NCI-H748 treated with DMSO at 0.1 percent for 48 hours (cell line): ENCODE measurements around the gene FAM216B.
A peak's percentile ranks its signal among the peaks of the same experiment; 100 is the strongest.
"Not testable (repeated sequence)": the region's sequence is repeated elsewhere in the genome, so short reads cannot be mapped to it uniquely, and the experiment has no call there.

Source experiments
- DNase-seq: peaks from one replicate; lab custom pipeline; 2025; lab: John Stamatoyannopoulos, UW

The FAM216B gene

DNA sequence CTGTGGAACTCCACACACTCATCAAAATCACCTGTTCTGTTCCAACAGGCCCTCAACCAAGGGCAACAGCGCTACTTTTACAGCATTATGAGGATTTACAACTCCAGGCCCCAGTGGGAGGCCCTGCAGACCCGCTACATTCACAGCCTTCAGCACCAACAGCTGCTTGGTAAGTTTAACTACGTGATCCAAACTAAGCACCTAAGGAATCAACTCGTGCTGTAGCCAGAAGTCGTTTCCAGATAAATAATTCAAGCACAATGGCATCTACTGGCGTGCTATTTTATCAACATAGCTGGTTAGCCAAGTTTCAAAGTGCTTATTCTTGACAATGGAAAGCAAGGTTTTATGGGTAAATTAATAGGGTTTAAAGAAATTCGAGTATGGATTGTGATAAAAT lies 5.3 kb downstream of the FAM216B start:
- DNase-seq, result no peak

DNA sequence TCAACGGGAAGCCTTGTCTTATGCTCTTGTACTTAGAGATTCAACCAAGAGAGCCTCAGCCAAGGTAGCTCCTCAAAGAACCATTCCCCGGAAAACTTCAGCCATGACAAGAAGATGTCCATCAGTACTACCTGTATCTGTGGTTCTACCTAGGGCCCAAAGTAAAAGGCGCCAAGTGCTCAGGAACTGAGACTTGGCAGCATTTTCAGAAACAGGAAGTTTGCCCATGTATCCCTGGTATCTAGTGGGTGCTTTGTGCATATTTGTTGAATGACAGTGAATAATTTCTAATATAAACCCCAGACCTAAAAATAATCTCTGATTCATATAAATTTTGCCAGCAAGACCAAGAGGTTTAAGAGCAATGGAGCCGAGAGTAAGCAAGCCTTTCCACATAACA lies 7.2 kb downstream of the FAM216B start:
- DNase-seq, result no peak

DNA sequence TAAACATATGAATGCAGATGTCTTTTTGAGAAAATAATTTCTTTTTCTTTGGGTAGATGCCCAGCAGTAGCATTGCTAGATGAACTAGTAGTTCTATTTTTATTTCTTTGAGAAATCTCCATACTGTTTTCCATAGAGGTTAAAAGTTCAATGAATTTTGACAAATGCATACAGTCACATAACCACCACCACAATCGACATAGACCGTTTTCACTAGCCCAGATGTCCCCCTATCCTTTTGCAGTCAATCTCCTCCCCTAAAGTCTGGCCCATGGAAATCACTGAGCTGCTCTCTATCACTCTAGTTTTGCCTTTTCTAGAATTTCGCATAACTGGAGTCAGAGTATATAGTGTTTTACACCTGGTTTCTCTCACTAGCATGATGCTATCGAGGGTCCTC lies 10.8 kb downstream of the FAM216B start:
- no peak for DNase-seq

- no peak for DNase-seq
Observed at GRCh38 chr13:42794577-42795275, 13.3 kb downstream of the FAM216B start.

- DNase-seq, result no peak
Observed at GRCh38 chr13:42795666-42796065, 14.3 kb downstream of the FAM216B start.

DNA sequence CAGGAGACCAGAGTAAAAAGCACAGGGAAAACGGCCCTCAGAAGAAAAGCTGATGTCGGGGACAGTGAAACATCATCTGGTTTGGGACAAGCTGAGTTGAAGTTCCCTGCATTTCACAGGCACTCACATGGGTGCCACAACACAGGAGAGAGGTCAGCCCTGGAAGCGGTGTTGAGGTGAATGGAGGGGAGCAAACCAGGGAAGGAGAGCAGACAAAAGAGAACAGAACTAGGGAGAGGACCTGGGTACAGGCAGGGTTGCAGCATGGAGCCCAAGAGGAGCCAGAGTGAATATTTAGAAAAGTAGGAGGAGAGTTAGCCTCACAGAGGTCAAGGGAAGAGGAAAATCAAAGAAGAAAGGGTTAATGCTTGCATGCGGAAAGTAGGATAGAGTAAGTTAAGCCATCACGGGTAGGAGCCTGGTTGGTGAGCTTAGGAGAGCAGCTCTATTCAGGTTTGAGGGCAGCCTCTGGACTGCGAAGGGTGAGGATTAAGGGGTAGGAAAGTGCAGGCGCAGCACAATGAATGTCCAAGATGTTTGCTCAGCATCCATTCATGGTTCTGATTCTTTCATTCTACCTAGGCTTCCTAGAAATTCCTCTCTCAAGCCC lies 15.5 kb downstream of the FAM216B start:
- DNase-seq, result no peak

GRCh38 chr13:42798118-42798517 lies 16.7 kb downstream of the FAM216B start:
- no peak for DNase-seq

GRCh38 chr13:42800109-42800643 lies 18.8 kb downstream of the FAM216B start:
- DNase-seq, result no peak

DNA sequence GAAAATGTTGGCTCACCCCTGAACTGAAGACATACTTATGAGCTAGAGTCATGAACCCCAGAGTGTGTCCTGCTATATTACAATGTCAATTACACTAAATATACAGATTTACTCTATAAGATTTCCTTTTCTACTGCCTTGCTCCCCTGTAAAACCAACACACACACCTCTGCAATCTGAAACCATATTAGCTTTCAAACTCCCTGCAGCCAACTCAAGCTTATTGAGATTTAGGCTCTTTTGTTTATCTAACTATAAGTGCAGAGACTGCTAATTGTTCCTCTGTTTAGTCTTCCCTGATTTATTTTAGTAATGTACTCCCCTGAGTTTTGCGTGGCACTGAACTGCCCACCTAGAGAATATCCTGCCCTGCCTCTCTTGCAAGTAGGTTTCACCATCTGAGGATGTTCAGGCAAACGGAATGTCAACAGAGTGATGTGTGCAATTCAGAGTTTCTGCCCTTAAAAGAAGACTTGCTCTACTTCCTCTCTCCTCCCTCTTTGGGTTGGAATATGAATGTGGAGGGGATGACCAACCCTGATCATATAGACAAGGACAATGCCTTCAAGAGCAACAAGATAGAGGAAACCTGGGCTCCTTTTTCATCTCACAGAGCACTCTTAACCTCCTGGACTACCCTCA lies 22.3 kb downstream of the FAM216B start:
- no peak for DNase-seq

GRCh38 chr13:42804244-42804874 lies 23.0 kb downstream of the FAM216B start:
- DNase-seq, result no peak

GRCh38 chr13:42807241-42807640 lies 25.9 kb downstream of the FAM216B start:
- DNase-seq, result peak; percentile 38

DNA sequence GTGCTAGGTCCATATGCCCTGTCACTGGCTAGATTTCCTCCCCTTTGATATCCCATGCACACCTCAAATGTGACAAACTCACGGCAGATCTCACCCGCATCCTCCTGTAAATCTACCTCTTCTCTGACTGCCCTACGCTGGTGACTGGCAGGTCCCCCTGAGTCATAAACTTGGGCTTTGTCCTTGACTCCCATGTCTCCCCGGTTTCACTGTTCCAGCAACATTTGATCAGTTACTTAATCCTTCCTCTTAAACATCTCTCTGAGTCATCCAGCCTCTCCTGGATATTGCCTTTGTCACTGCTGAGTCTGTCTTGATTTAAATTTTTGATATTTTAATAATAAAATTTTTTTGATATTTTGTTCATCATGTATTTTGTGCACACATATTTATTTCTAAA lies 26.5 kb downstream of the FAM216B start:
- no peak for DNase-seq

DNA sequence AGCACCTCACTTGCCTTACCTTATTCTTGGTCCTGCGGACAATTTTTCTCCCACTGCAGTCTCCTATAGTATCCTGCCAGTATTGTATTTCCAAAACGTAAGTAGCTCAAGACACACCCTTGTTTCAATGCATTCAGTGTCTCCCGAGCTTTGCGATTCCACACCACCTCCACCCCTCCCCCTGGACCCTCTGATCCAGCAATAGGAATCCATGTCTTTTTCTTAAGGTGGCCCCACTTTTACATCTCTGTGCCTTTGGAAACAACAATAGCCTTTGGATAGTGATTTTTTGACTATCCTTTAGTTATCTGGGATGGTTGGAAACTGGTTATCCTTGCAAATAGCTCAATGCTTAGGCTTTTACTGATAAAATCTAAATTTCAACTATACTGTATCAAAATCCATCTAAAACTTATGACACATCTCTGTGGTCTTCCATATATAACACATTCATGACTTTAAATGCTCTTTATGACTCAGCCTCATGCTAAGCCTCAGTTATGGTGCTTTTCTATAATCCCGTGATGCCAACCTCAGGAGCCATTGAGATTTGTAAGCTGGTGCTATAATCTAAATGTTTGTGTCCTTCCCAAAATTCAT lies 27.1 kb downstream of the FAM216B start:
- DNase-seq, result no peak

GRCh38 chr13:42812316-42812715 lies 30.9 kb downstream of the FAM216B start:
- DNase-seq, result no peak

- DNase-seq, result no peak
Observed at GRCh38 chr13:42814868-42815267, 33.5 kb downstream of the FAM216B start.

DNA sequence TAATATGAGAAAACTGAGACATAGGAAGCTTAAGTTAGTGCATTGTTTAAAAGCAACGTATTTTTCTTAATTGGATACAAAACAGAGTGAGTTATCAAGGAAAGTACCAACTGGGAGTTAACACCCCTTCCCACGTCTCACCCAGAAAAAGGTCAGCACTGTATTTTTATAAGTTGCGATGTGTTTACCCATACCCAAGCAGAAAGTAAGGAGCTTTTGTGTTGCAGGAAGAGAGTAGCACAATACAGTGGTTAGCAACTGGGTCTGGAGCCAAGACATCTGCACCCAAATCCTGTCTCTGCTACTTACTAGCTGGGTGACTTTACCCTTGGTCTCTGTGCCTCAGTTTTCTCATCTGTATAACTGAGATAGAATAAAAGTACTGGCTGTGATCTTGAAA lies 34.3 kb downstream of the FAM216B start:
- no peak for DNase-seq

DNA sequence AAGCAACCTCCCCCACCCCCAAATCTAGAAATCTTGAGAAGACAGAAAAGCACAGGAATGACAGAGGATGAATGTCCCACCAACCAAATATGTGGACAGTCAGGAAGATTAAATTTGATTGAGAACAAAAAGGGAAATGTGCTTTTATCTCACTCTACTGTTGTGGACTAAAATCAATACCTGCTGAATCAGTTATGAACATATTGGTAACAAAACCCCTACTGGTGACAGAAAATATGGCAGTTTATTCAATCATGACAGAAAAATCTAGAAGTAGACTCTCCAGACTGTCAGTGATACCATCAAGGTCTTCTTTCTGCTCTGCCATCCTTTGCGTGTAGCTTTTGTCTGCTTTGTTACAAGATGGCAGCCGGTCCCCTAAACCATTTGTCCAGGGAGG lies 35.2 kb downstream of the FAM216B start:
- no peak for DNase-seq

DNA sequence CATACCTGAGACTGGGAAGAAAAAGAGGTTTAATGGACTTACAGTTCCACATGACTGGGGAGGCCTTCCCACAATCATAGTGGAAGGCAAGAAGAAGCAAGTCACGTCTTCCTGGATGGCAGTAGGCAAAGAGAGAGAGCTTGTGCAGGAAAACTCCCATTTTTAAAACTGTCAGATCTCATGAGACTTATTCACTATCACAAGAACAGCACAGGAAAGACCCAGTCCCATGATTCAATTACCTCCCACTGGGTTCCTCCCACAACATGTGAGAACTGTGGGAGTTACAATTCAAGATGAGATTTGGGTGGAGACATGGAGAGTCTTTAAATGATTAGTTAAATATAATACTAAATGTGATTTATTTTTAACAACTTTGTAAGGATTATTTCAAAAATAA lies 38.3 kb downstream of the FAM216B start:
- DNase-seq, result not testable (repeated sequence)

GRCh38 chr13:42820451-42820850 lies 39.1 kb downstream of the FAM216B start:
- DNase-seq, result no peak

GRCh38 chr13:42821437-42821836 lies 40.1 kb downstream of the FAM216B start:
- no peak for DNase-seq

DNA sequence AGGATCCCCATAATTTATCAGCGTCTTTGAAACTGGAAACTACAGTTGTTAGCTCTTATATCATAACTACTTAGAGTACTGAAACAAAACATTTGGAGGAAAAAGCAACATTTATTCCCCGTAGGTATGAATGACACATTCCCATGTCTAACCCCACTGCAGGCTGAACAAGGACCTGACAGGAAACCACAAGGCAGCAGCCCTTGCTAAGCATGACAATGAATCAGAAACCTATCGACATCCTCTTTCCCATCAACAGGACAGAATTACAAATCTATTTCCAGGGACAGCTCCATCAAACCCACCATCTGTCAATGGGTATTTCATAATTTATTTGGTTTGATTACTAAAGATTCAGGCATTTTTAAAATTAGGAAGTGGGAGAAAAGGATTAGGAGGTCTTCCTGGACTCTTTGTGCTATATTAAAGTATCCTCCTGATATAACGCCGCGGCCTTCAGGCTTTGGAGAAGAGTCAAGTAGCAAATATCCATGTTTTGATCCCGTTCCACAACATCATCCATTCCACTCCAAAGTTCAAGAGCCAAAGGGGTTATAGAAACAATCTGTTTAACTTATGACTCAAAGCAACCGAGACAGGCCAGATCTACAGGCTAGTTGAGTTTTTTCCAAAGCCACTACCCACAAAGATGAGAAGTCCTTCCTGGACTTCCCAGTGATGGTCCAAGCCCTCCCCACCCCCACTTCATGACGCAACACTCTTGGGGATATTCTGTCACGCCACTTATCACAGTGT lies 51.1 kb downstream of the FAM216B start:
- no peak for DNase-seq

GRCh38 chr13:42834946-42835345 lies 53.6 kb downstream of the FAM216B start:
- DNase-seq, result no peak
